Measurements from ENCODE around the gene SERPINA1. TPM values are rescaled to one million over a fixed set of nuclear protein-coding genes. Genes with fewer than 3 reads are reported as not detected.

SERPINA1 gene
- total RNA-seq, 1 experiment from 2014 or later, result 10.5 TPM

DNA sequence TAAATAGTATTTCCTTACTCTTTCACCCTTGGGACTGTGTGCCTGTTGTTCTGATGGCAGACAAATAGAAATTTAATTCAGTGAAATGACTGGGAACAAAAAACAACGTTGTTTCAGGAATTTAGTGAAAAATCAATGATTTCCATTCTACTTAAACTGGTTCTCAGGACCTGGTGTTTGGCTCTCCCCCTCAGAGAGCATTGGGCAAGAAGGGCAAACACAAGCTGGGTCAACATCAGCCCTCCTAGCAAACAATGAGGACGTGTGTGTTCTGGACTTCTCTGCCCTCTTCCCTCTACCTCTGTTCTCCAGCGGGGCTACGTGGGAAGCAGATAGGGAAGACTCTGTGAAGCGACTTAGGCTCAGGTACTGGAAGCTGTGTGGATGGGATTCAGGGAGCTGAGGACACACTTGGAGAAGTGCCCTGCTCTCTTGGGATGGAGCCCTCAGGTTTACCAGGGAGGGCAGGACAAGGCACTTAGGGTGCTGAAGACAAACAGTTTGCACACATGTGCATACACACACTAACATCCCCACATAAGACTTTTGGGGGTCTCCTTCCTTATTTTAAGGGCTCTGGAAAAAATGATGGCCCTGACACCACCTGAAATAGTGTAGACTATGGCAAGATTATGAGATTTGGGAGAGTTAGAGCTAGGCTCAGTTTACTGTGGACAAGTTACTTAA lies 7.6 kb upstream of the SERPINA1 start:
- Histone ChIP-seq H3K79me2 (ENCODE audit: low read length) (no peaks in the 10 kb centered on the region), H3K36me3 (ENCODE audit: low read depth, low read length) (no peaks in the 10 kb centered on the region), H4K20me1 (ENCODE audit: low read length) (no peaks in the 10 kb centered on the region), H3K4me2 (ENCODE audit: low read length) (no peak overlapping the region), H3K4me1 (ENCODE audit: insufficient read depth, low read length) (0 out of 2 replicates have a peak, but pooled peaks cover 4% of the 10 kb centered on the region), H3K9me2 (replicated peaks; ENCODE audit: low read length) (no peaks in the 10 kb centered on the region), H3K9ac (ENCODE audit: low read length) (no peak overlapping the region), H3F3A (ENCODE audit: low read length, unreplicated experiment) (no peaks in the 10 kb centered on the region), H3K27ac (ENCODE audit: low read length) (no peak overlapping the region), H3K4me3 (ENCODE audit: low read length) (no peak overlapping the region), H3K27me3 (ENCODE audit: low read length) (no peaks in the 10 kb centered on the region), H3K9me3 (ENCODE audit: low read length) (no peaks in the 10 kb centered on the region), H2AFZ (ENCODE audit: low read length) (no peak overlapping the region)
- TF ChIP-seq EZH2phosphoT487 (IDR thresholded peaks at IDR 0.05; ENCODE audit: borderline replicate concordance, low read length), result no peak
- TF ChIP-seq EZH2 (IDR thresholded peaks at IDR 0.05; ENCODE audit: low read length, unreplicated experiment), result no peak
- TF ChIP-seq CTCF (conservative IDR thresholded peaks at IDR 0.05; ENCODE audit: low read depth, low read length), result no peak
- ChIA-PET POLR2A (ENCODE audit: unreplicated experiment) (no interaction called here), CTCF (no interaction called here)
- no TSS peak for BruUV-seq (replicated peaks)
- DNase-seq (no peak), ATAC-seq (no peak)
- intact Hi-C loops (cut with micrococcal nuclease), result no loop called here

- BruUV-seq (replicated peaks), result no TSS peak
- no peak for DNase-seq
- Histone ChIP-seq H3K9me3 (ENCODE audit: low read length) (no peaks in the 10 kb centered on the region), H4K20me1 (ENCODE audit: low read length) (no peaks in the 10 kb centered on the region), H3K9ac (ENCODE audit: low read length) (no peak overlapping the region), H2AFZ (ENCODE audit: low read length) (no peak overlapping the region), H3K9me2 (replicated peaks; ENCODE audit: low read length) (no peaks in the 10 kb centered on the region), H3K27ac (ENCODE audit: low read length) (no peak overlapping the region), H3K79me2 (ENCODE audit: low read length) (no peaks in the 10 kb centered on the region), H3K27me3 (ENCODE audit: low read length) (no peaks in the 10 kb centered on the region), H3F3A (ENCODE audit: low read length, unreplicated experiment) (no peaks in the 10 kb centered on the region), H3K4me3 (ENCODE audit: low read length) (no peak overlapping the region), H3K4me1 (ENCODE audit: insufficient read depth, low read length) (peaks cover 2% of the 10 kb centered on the region; the same call in 1 of the 2 replicates), H3K36me3 (ENCODE audit: low read depth, low read length) (no peaks in the 10 kb centered on the region), H3K4me2 (ENCODE audit: low read length) (no peak overlapping the region)
- ATAC-seq, result no peak
- TF ChIP-seq EZH2 (IDR thresholded peaks at IDR 0.05; ENCODE audit: low read length, unreplicated experiment) (no peak), EZH2phosphoT487 (IDR thresholded peaks at IDR 0.05; ENCODE audit: borderline replicate concordance, low read length) (no peak), CTCF (conservative IDR thresholded peaks at IDR 0.05; ENCODE audit: low read depth, low read length) (no peak)
- intact Hi-C loops (cut with micrococcal nuclease), result no loop called here
- ChIA-PET CTCF (no interaction called here), POLR2A (ENCODE audit: unreplicated experiment) (no interaction called here)
These were observed 7.0 kb upstream of the SERPINA1 start for GRCh38 chr14:94395282-94395887.

- intact Hi-C loops (cut with micrococcal nuclease), result no loop called here
- no peaks in the 10 kb centered on the region for H3K79me2 ChIP-seq (ENCODE audit: low read length)
- no peak overlapping the region for H3K9ac ChIP-seq (ENCODE audit: low read length)
- TF ChIP-seq CTCF (conservative IDR thresholded peaks at IDR 0.05; ENCODE audit: low read depth, low read length) (no peak), EZH2 (IDR thresholded peaks at IDR 0.05; ENCODE audit: low read length, unreplicated experiment) (no peak), EZH2phosphoT487 (IDR thresholded peaks at IDR 0.05; ENCODE audit: borderline replicate concordance, low read length) (no peak)
- no peak overlapping the region for H3K4me3 ChIP-seq (ENCODE audit: low read length)
- H3K9me3 ChIP-seq (ENCODE audit: low read length), result no peaks in the 10 kb centered on the region
- H3K4me1 ChIP-seq (ENCODE audit: insufficient read depth, low read length), result peaks cover 5% of the 10 kb centered on the region; the same call in 1 of the 2 replicates
- no TSS peak for BruUV-seq (replicated peaks)
- H3K27me3 ChIP-seq (ENCODE audit: low read length), result no peaks in the 10 kb centered on the region
- no peaks in the 10 kb centered on the region for H3K36me3 ChIP-seq (ENCODE audit: low read depth, low read length)
- CTCF ChIA-PET, result no interaction called here
- no peaks in the 10 kb centered on the region for H3K9me2 ChIP-seq (replicated peaks; ENCODE audit: low read length)
- H3K4me2 ChIP-seq (ENCODE audit: low read length), result no peak overlapping the region
- ATAC-seq (no peak), DNase-seq (no peak)
- H3F3A ChIP-seq (ENCODE audit: low read length, unreplicated experiment), result no peaks in the 10 kb centered on the region
- POLR2A ChIA-PET (ENCODE audit: unreplicated experiment), result no interaction called here
- H4K20me1 ChIP-seq (ENCODE audit: low read length), result no peaks in the 10 kb centered on the region
- no peak overlapping the region for H3K27ac ChIP-seq (ENCODE audit: low read length)
- H2AFZ ChIP-seq (ENCODE audit: low read length), result no peak overlapping the region
These were observed 6.3 kb upstream of the SERPINA1 start for GRCh38 chr14:94394581-94395207.
